ENCODE results near the gene KRT82. TPM values are rescaled to one million over a fixed set of nuclear protein-coding genes. Genes with fewer than 3 reads are reported as not detected.
A peak's percentile ranks its signal among the peaks of the same experiment; 100 is the strongest.

The KRT82 gene
- total and polyA plus RNA-seq, 10 donors: 0.04 TPM; not detected in 9

DNA sequence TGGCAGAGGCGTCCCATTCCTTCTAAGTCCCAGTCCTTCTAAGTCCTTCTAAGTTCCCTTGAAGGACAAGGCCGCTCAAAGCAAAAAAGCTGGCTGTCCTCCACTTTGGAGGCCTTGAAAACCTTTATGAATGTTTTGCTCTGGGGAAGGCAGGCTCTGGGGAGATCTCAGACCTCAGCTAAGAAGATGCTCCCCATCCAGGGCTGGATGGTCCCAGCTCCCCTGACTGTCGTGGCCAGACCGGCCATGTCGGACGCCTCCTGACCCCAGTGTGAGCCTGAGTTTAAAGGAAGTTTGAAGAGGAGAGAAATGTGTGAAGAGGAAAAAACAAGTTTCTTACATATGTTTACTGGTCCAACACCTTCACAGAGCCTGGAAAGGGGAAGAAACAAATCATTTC is 26.6 kb downstream of the KRT82 start:
- peaks cover 0 to 27% (median 0%) of the 10 kb centered on the region in 7 donors for H3K27me3 ChIP-seq (replicated peaks in 1 of 7)
- H3K36me3 ChIP-seq: no peaks in the 10 kb centered on the region
- no peaks in the 10 kb centered on the region for H3K9me3 ChIP-seq
- intact Hi-C loops (cut with DNase I; ENCODE audit: low total_unique reads): loop anchor here (10.0 kb wide), 1 partner anchor 605 kb away; no protein-coding TSS in a partner anchor
- WGBS, 5 donors: 79 to 93% (median 85%) methylated on average over 6 of the region's 6 CpGs
- H3K4me3 ChIP-seq: no peak overlapping the region
- H3K27ac ChIP-seq: no peak overlapping the region
- no peak for TF ChIP-seq CTCF (IDR thresholded peaks at IDR 0.05 in 8 of 11, conservative IDR thresholded peaks at IDR 0.05 in 3 of 11)
- no peak for TF ChIP-seq POLR2AphosphoS5 (IDR thresholded peaks at IDR 0.05)
- TF ChIP-seq POLR2A (IDR thresholded peaks at IDR 0.05): no peak
- no peaks in the 10 kb centered on the region for H3K4me1 ChIP-seq
- DNase-seq: no peak

DNA sequence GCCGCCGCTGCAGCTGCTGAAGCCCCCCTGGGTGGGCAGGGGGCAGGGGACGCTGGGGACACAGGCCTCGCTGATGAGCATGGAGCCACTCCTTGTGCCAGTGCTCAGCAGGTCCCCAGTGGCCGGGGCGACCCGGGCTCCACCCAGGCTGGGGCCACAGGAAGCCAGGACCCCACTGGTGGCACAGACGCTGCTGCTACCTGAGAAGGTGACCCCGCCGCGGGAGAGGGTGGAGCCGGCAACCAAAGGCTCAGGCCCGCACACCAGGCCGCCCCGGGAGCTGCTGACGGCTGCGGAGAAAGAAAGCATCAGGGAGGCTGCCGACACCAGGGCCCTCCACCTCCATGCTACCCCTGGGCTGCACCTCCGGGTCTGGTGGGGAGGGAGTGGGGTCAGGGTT is 28.0 kb downstream of the KRT82 start:
- Histone ChIP-seq H3K27me3 (replicated peaks in 1 of 7) (peaks cover 0 to 27% (median 0%) of the 10 kb centered on the region in 7 donors), H3K4me1 (no peaks in the 10 kb centered on the region), H3K9me3 (peaks cover 0 to 9% (median 0%) of the 10 kb centered on the region in 8 donors), H3K27ac (no peak overlapping the region), H3K36me3 (no peaks in the 10 kb centered on the region), H3K4me3 (no peak overlapping the region)
- TF ChIP-seq POLR2A (IDR thresholded peaks at IDR 0.05) (no peak), CTCF (IDR thresholded peaks at IDR 0.05 in 8 of 11, conservative IDR thresholded peaks at IDR 0.05 in 3 of 11) (no peak), POLR2AphosphoS5 (IDR thresholded peaks at IDR 0.05) (no peak)
- WGBS, 5 donors: 66 to 84% (median 76%) methylated on average over 15 to 19 of the region's 19 CpGs
- DNase-seq: no peak
- intact Hi-C loops (cut with DNase I; ENCODE audit: low total_unique reads): loop anchor here (10.0 kb wide), 1 partner anchor 607 kb away; no protein-coding TSS in a partner anchor

- Histone ChIP-seq H3K4me3 (no peak overlapping the region), H3K4me1 (peaks cover 0 to 3% (median 0%) of the 10 kb centered on the region in 6 donors), H3K27ac (no peak overlapping the region), H3K9me3 (peaks cover 0 to 9% (median 0%) of the 10 kb centered on the region in 8 donors), H3K36me3 (no peaks in the 10 kb centered on the region), H3K27me3 (replicated peaks in 1 of 7) (peaks cover 0 to 27% (median 0%) of the 10 kb centered on the region in 7 donors)
- WGBS, 5 donors: 82 to 90% (median 86%) methylated on average over 8 of the region's 8 CpGs
- no peak for TF ChIP-seq CTCF (IDR thresholded peaks at IDR 0.05 in 8 of 11, conservative IDR thresholded peaks at IDR 0.05 in 3 of 11)
- no peak for TF ChIP-seq POLR2AphosphoS5 (IDR thresholded peaks at IDR 0.05)
- no peak for TF ChIP-seq POLR2A (IDR thresholded peaks at IDR 0.05)
- intact Hi-C loops (cut with DNase I; ENCODE audit: low total_unique reads): loop anchor here (10.0 kb wide), 1 partner anchor 608 kb away; no protein-coding TSS in a partner anchor
- DNase-seq: no peak
Measured at GRCh38 chr12:52377266-52377665, 28.9 kb downstream of the KRT82 start.

- Histone ChIP-seq H3K27ac (peak overlapping the region in 2 of 8 donors; percentile 43 to 46), H3K27me3 (replicated peaks in 1 of 7) (peaks cover 0 to 25% (median 0%) of the 10 kb centered on the region in 7 donors), H3K4me3 (no peak overlapping the region), H3K4me1 (peaks cover 0 to 12% (median 0%) of the 10 kb centered on the region in 6 donors), H3K9me3 (peaks cover 0 to 9% (median 0%) of the 10 kb centered on the region in 8 donors), H3K36me3 (no peaks in the 10 kb centered on the region)
- peak; percentile 82 for DNase-seq
- 31 to 36% (median 32%) methylated on average over 10 of the region's 10 CpGs for WGBS, 5 donors
- intact Hi-C loops (cut with DNase I; ENCODE audit: low total_unique reads): loop anchor here (5.0 to 10.0 kb wide), 2 partner anchors 505 to 612 kb away; no protein-coding TSS in a partner anchor
- no peak for TF ChIP-seq POLR2A (IDR thresholded peaks at IDR 0.05)
- peak; percentile 36 to 78 (median 66) for TF ChIP-seq CTCF (IDR thresholded peaks at IDR 0.05 in 8 of 11, conservative IDR thresholded peaks at IDR 0.05 in 3 of 11)
Measured at GRCh38 chr12:52372216-52373154, 33.6 kb downstream of the KRT82 start.

All from spleen (tissue), 11 donors.